ENCODE results near the gene UTP4.
"Not testable (repeated sequence)": the region's sequence is repeated elsewhere in the genome, so short reads cannot be mapped to it uniquely, and the experiment has no call there.

UTP4 gene

GRCh38 chr16:69111216-69111875, 21.1 kb upstream of the UTP4 start:
- no peak for DNase-seq

- no peak for DNase-seq
Measured at GRCh38 chr16:69111876-69112230, 20.6 kb upstream of the UTP4 start.

- DNase-seq: no peak
Measured at GRCh38 chr16:69112285-69113129, 19.9 kb upstream of the UTP4 start.

GRCh38 chr16:69113216-69113615, 19.2 kb upstream of the UTP4 start:
- no peak for DNase-seq

- DNase-seq: no peak
Measured at GRCh38 chr16:69114346-69114975, 18.0 kb upstream of the UTP4 start.

- DNase-seq: no peak
Measured at GRCh38 chr16:69114976-69115355, 17.5 kb upstream of the UTP4 start.

GRCh38 chr16:69115361-69115760, 17.1 kb upstream of the UTP4 start:
- DNase-seq: no peak

- DNase-seq: no peak
Measured at GRCh38 chr16:69115837-69116236, 16.6 kb upstream of the UTP4 start.

GRCh38 chr16:69116256-69116875, 16.1 kb upstream of the UTP4 start:
- DNase-seq: no peak

- DNase-seq: no peak
Measured at GRCh38 chr16:69116906-69117305, 15.5 kb upstream of the UTP4 start.

GRCh38 chr16:69118468-69118867, 14.0 kb upstream of the UTP4 start:
- no peak for DNase-seq

- DNase-seq: no peak
Measured at GRCh38 chr16:69118994-69119393, 13.5 kb upstream of the UTP4 start.

GRCh38 chr16:69119536-69119935, 12.9 kb upstream of the UTP4 start:
- DNase-seq: no peak

GRCh38 chr16:69120096-69120664, 12.3 kb upstream of the UTP4 start:
- DNase-seq: no peak

GRCh38 chr16:69123910-69124309, 8.5 kb upstream of the UTP4 start:
- peak; percentile 30 for DNase-seq

- not testable (repeated sequence) for DNase-seq
Measured at GRCh38 chr16:69124406-69124805, 8.0 kb upstream of the UTP4 start.

- DNase-seq: not testable (repeated sequence)
Measured at GRCh38 chr16:69124961-69125360, 7.5 kb upstream of the UTP4 start.

GRCh38 chr16:69126221-69126620, 6.2 kb upstream of the UTP4 start:
- no peak for DNase-seq

GRCh38 chr16:69126801-69127200, 5.6 kb upstream of the UTP4 start:
- DNase-seq: not testable (repeated sequence)

GRCh38 chr16:69127966-69128510, 4.4 kb upstream of the UTP4 start:
- no peak for DNase-seq

- no peak for DNase-seq
Measured at GRCh38 chr16:69130461-69130860, 2.0 kb upstream of the UTP4 start.

- DNase-seq: no peak
Measured at GRCh38 chr16:69131167-69131838, 1.1 kb upstream of the UTP4 start.
